ENCODE data around the gene ZNF483. TPM values are rescaled to one million over a fixed set of nuclear protein-coding genes. Genes with fewer than 3 reads are reported as not detected.
A peak's percentile ranks its signal among the peaks of the same experiment; 100 is the strongest.
"Not testable (repeated sequence)": the region's sequence is repeated elsewhere in the genome, so short reads cannot be mapped to it uniquely, and the experiment has no call there.

ZNF483 gene
- total RNA-seq, 1 donor from 2014 or later = 0.26 TPM

- DNase-seq (ENCODE audit: low read depth) (peak; percentile 58), FAIRE-seq (peak; percentile 7)
- H3K27me3 ChIP-seq (ENCODE audit: control insufficient read depth, insufficient read depth, low read length) = no peaks in the 10 kb centered on the region
- H3K36me3 ChIP-seq (ENCODE audit: control insufficient read depth, insufficient read depth, low read length) = peaks cover 4% of the 10 kb centered on the region
- H3K4me3 ChIP-seq (ENCODE audit: low read depth, low read length) = no peak overlapping the region
- no peak for TF ChIP-seq CTCF (IDR thresholded peaks at IDR 0.05; ENCODE audit: insufficient read depth, low read length, severe bottlenecking)
These were observed 34.1 kb downstream of the ZNF483 start for GRCh38 chr9:111559000-111559610.

GRCh38 chr9:111561165-111561719 lies 36.3 kb downstream of the ZNF483 start:
- H3K36me3 ChIP-seq (ENCODE audit: control insufficient read depth, insufficient read depth, low read length) = peaks cover 12% of the 10 kb centered on the region
- H3K4me3 ChIP-seq (ENCODE audit: low read depth, low read length) = no peak overlapping the region
- FAIRE-seq (no peak), DNase-seq (ENCODE audit: low read depth) (no peak)
- no peaks in the 10 kb centered on the region for H3K27me3 ChIP-seq (ENCODE audit: control insufficient read depth, insufficient read depth, low read length)
- TF ChIP-seq CTCF (IDR thresholded peaks at IDR 0.05; ENCODE audit: insufficient read depth, low read length, severe bottlenecking) = no peak

GRCh38 chr9:111566234-111566633 lies 41.3 kb downstream of the ZNF483 start:
- no peak for DNase-seq (ENCODE audit: low read depth)
- no peak for FAIRE-seq
- Histone ChIP-seq H3K36me3 (ENCODE audit: control insufficient read depth, insufficient read depth, low read length) (peaks cover 26% of the 10 kb centered on the region), H3K4me3 (ENCODE audit: low read depth, low read length) (no peak overlapping the region), H3K27me3 (ENCODE audit: control insufficient read depth, insufficient read depth, low read length) (no peaks in the 10 kb centered on the region)
- TF ChIP-seq CTCF (IDR thresholded peaks at IDR 0.05; ENCODE audit: insufficient read depth, low read length, severe bottlenecking) = no peak

- not testable (repeated sequence) for FAIRE-seq; H3K27me3 ChIP-seq (ENCODE audit: control insufficient read depth, insufficient read depth, low read length); DNase-seq (ENCODE audit: low read depth); H3K4me3 ChIP-seq (ENCODE audit: low read depth, low read length)
- peaks cover 29% of the 10 kb centered on the region for H3K36me3 ChIP-seq (ENCODE audit: control insufficient read depth, insufficient read depth, low read length)
These were observed 43.1 kb downstream of the ZNF483 start for GRCh38 chr9:111568127-111568526.

- H3K27me3 ChIP-seq (ENCODE audit: control insufficient read depth, insufficient read depth, low read length) = no peaks in the 10 kb centered on the region
- FAIRE-seq (no peak), DNase-seq (ENCODE audit: low read depth) (no peak)
- TF ChIP-seq CTCF (IDR thresholded peaks at IDR 0.05; ENCODE audit: insufficient read depth, low read length, severe bottlenecking) = no peak
- H3K36me3 ChIP-seq (ENCODE audit: control insufficient read depth, insufficient read depth, low read length) = peaks cover 31% of the 10 kb centered on the region
- H3K4me3 ChIP-seq (ENCODE audit: low read depth, low read length) = no peak overlapping the region
These were observed 48.1 kb downstream of the ZNF483 start for GRCh38 chr9:111572950-111573604.

GRCh38 chr9:111582888-111583287 lies 57.9 kb downstream of the ZNF483 start:
- H3K36me3 ChIP-seq (ENCODE audit: control insufficient read depth, insufficient read depth, low read length) = peaks cover 30% of the 10 kb centered on the region
- TF ChIP-seq CTCF (IDR thresholded peaks at IDR 0.05; ENCODE audit: insufficient read depth, low read length, severe bottlenecking) = no peak
- DNase-seq (ENCODE audit: low read depth) (peak; percentile 70), FAIRE-seq (no peak)
- H3K4me3 ChIP-seq (ENCODE audit: low read depth, low read length) = no peak overlapping the region
- no peaks in the 10 kb centered on the region for H3K27me3 ChIP-seq (ENCODE audit: control insufficient read depth, insufficient read depth, low read length)
